Measurements from ENCODE around the gene PHF2. TPM values are rescaled to one million over a fixed set of nuclear protein-coding genes. Genes with fewer than 3 reads are reported as not detected.

Gene PHF2
- total RNA-seq, 1 donor from 2014 or later, result 22.9 TPM

DNA sequence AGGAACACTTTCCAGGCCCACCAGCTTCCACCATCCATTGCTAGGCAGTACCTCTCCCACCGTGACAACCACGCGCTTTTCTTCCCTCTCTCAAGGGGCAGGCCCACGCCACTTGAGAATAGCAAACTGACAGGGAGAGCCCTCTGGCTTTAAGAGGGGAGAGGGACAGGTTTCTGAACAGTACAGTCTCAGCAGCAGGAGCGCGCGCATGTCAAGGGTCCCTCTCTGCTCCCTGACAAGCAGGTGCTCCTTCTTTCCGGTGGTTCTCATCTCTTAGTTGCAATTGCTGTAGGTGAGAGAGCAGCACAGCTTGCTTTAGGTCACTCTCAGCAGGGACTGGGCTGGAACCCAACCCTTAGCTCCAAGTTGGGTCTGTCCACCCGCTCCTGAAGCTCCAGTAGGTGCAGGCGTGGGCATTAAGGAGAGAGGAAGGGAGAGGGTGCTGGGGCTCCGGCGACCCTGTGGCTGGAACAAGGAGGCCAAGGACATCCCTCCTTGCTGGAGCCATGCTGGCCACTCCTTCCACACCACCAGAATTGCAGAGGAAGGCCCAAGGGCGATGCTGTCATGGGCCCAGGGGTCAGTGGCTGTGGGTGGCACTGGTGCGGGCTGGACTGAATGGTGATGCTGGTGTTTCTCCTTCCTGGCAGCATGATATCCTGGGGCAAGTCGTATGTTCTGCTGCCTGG, 9.0 kb upstream of the PHF2 start:
- Mint-ChIP-seq H3K36me3 (ENCODE audit: unreplicated experiment) (peaks cover 10% of the 10 kb centered on the region), H3K4me3 (ENCODE audit: unreplicated experiment) (peak overlapping the region; percentile 86), H3K9me3 (ENCODE audit: unreplicated experiment) (peaks cover 8% of the 10 kb centered on the region), H3K27ac (ENCODE audit: unreplicated experiment) (peak overlapping the region; percentile 89), H3K4me1 (ENCODE audit: low read depth, unreplicated experiment) (peaks cover 3% of the 10 kb centered on the region), H3K27me3 (ENCODE audit: unreplicated experiment) (peaks cover 2% of the 10 kb centered on the region)
- DNase-seq, result no peak
- no peak for TF ChIP-seq CTCF (IDR thresholded peaks at IDR 0.05; ENCODE audit: partially characterized antibody, unreplicated experiment)

DNA sequence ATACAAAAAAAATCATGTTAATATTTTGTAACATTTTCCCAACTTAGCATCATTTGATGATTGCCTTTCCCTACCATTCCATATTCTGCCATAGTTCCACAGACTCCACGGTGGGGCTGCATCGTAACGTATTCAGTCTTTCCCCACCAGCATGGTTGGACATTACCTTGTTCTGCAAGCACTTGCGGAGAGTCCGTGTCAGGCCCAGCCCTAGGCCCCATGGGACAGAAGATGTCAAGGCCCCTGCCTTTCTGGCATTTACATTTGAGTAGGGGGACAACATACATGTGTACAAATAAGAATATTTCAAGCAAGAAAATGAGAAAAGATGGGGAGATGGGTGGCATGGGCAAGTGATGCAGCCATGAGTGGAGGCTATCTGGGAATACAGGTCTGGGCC, 8.2 kb upstream of the PHF2 start:
- peaks cover 10% of the 10 kb centered on the region for H3K36me3 Mint-ChIP-seq (ENCODE audit: unreplicated experiment)

DNA sequence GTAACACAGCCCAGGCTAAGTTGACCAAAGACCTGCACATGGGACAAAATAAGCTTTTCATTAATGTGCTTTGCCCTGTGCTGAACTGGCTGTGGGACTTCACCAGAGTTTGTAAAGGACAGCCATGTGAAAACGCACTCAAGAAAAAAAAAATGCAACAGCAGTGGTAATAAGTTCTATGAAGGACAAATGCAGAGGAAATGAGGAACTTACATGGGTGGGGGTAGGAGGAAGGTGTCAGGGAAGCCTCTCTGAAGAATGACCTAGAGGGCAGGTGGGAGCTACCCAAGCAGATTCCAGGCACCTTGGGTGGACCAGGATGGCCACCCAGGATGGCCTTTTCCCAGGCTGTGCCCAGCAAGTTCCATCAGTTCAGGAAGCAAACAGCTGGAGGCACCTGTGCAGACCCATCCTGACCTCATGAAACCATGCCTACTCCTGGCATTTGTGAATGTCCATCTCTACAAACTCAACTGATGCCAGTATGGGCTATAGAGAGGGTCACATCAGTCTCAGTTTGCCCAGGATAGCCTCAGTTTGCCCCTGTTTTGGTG, 6.7 kb upstream of the PHF2 start:
- Mint-ChIP-seq H3K4me3 (ENCODE audit: unreplicated experiment) (no peak overlapping the region), H3K9me3 (ENCODE audit: unreplicated experiment) (peaks cover 8% of the 10 kb centered on the region), H3K27ac (ENCODE audit: unreplicated experiment) (no peak overlapping the region), H3K27me3 (ENCODE audit: unreplicated experiment) (peaks cover 4% of the 10 kb centered on the region), H3K36me3 (ENCODE audit: unreplicated experiment) (peaks cover 10% of the 10 kb centered on the region), H3K4me1 (ENCODE audit: low read depth, unreplicated experiment) (peaks cover 3% of the 10 kb centered on the region)
- TF ChIP-seq CTCF (IDR thresholded peaks at IDR 0.05; ENCODE audit: partially characterized antibody, unreplicated experiment), result no peak
- DNase-seq, result no peak

More for the DNA sequence above, 8.2 kb upstream of the PHF2 start:
- Mint-ChIP-seq H3K4me1 (ENCODE audit: low read depth, unreplicated experiment) (peaks cover 3% of the 10 kb centered on the region), H3K27ac (ENCODE audit: unreplicated experiment) (no peak overlapping the region), H3K9me3 (ENCODE audit: unreplicated experiment) (peaks cover 8% of the 10 kb centered on the region), H3K27me3 (ENCODE audit: unreplicated experiment) (peaks cover 4% of the 10 kb centered on the region), H3K4me3 (ENCODE audit: unreplicated experiment) (no peak overlapping the region)
- TF ChIP-seq CTCF (IDR thresholded peaks at IDR 0.05; ENCODE audit: partially characterized antibody, unreplicated experiment), result no peak
- DNase-seq, result no peak

GRCh38 chr9:93572221-93572620, 4.2 kb upstream of the PHF2 start:
- H3K9me3 Mint-ChIP-seq (ENCODE audit: unreplicated experiment), result peaks cover 7% of the 10 kb centered on the region
- H3K4me1 Mint-ChIP-seq (ENCODE audit: low read depth, unreplicated experiment), result no peaks in the 10 kb centered on the region
- no peak for TF ChIP-seq CTCF (IDR thresholded peaks at IDR 0.05; ENCODE audit: partially characterized antibody, unreplicated experiment)
- peaks cover 10% of the 10 kb centered on the region for H3K36me3 Mint-ChIP-seq (ENCODE audit: unreplicated experiment)
- no peak for DNase-seq
- H3K27ac Mint-ChIP-seq (ENCODE audit: unreplicated experiment), result no peak overlapping the region
- no peak overlapping the region for H3K4me3 Mint-ChIP-seq (ENCODE audit: unreplicated experiment)
- peaks cover 3% of the 10 kb centered on the region for H3K27me3 Mint-ChIP-seq (ENCODE audit: unreplicated experiment)
